Tibial nerve (tissue), 4 donors: ENCODE measurements around the gene NKAIN2. TPM values are rescaled to one million over a fixed set of nuclear protein-coding genes. Genes with fewer than 3 reads are reported as not detected.

Source experiments
- DNase-seq, 2 donors: peaks; one replicate each; pipeline ENCODE4 v3.0.0-alpha.2; 2019; ENCODE audit warnings: low spot score in 2 of 2
- H3K27ac ChIP-seq, 4 donors: fragments of 200-600 bp; sonication (generic) in 3 of 4; one replicate each; pipeline ENCODE4 v1.5.1; 2017 to 2019; ENCODE audit warnings: mild to moderate bottlenecking in 1 of 4
- H3K27me3 ChIP-seq, 2 donors: fragments of 200-600 bp; sonication (generic) in 1 of 2; one replicate each; pipeline versions ENCODE4 v1.5.1 to v1.6.0; 2017 to 2019
- H3K36me3 ChIP-seq, 3 donors: fragments of 200-600 bp; sonication (generic); one replicate each; pipeline ENCODE4 v1.5.1; 2018 to 2019
- H3K4me1 ChIP-seq, 4 donors: fragments of 200-600 bp; sonication (generic) in 3 of 4; one replicate each; pipeline ENCODE4 v1.5.1; 2017 to 2019
- H3K4me3 ChIP-seq, 4 donors: fragments of 200-600 bp; sonication (generic) in 3 of 4; one replicate each; pipeline ENCODE4 v1.5.1; 2017 to 2019; ENCODE audit warnings: mild to moderate bottlenecking in 1 of 4, moderate library complexity in 1 of 4
- H3K9me3 ChIP-seq, 4 donors: fragments of 200-600 bp; sonication (generic) in 3 of 4; one replicate each; pipeline ENCODE4 v1.5.1; 2017 to 2019
- CTCF ChIP-seq, 5 experiments: fragments of 200-600 bp in 3 of 5; fragments of 450-650 bp in 2 of 5; sonication (generic) in 3 of 5; IDR thresholded peaks; one replicate each; pipeline ENCODE4 v1.5.1; 2016 to 2019; ENCODE audit warnings: antibody characterized with exemption in 5 of 5, mild to moderate bottlenecking in 3 of 5, moderate library complexity in 2 of 5
- EP300 ChIP-seq, 2 donors: sonication (generic); formaldehyde crosslinking; IDR thresholded peaks; one replicate each; pipeline ENCODE4 v1.6.1; 2017; ENCODE audit warnings: antibody characterized with exemption in 2 of 2, mild to moderate bottlenecking in 1 of 2
- POLR2A ChIP-seq, 2 donors: fragments of 450-650 bp; IDR thresholded peaks; one replicate each; pipeline ENCODE4 v1.6.1; 2017; ENCODE audit warnings: antibody characterized with exemption in 2 of 2, mild to moderate bottlenecking in 2 of 2, moderate library complexity in 2 of 2
- WGBS, 2 donors: methylation state at CpG; one replicate each; pipeline ENCODE4 v1.1.5; 2018; 5-methylcytosine and 5-hydroxymethylcytosine counted together
- total RNA-seq, 4 donors: library from RNA; depleted of rRNA; stranded (reverse); fragments of >200 nt; gene quantifications; one replicate each; pipeline ENCODE4 v1.1.0, GENCODE V29; 2016

NKAIN2 gene
- total RNA-seq, 4 donors from 2014 or later: 8.1 to 20.8 (median 15.2) TPM

- TF ChIP-seq POLR2A (IDR thresholded peaks at IDR 0.05) (no peak), EP300 (IDR thresholded peaks at IDR 0.05) (no peak), CTCF (IDR thresholded peaks at IDR 0.05) (no peak)
- H3K27me3 ChIP-seq: no peaks in the 10 kb centered on the region
- H3K4me3 ChIP-seq: no peak overlapping the region
- WGBS, 2 donors: 79% methylated on average over 14 of the region's 14 CpGs
- H3K4me1 ChIP-seq: no peaks in the 10 kb centered on the region
- no peak for DNase-seq
- no peaks in the 10 kb centered on the region for H3K36me3 ChIP-seq
- H3K9me3 ChIP-seq: no peaks in the 10 kb centered on the region
- no peak overlapping the region for H3K27ac ChIP-seq
Measured at GRCh38 chr6:124823240-124824111, 1019.8 kb downstream of the NKAIN2 start.

- no peaks in the 10 kb centered on the region for H3K9me3 ChIP-seq
- H3K36me3 ChIP-seq: no peaks in the 10 kb centered on the region
- TF ChIP-seq EP300 (IDR thresholded peaks at IDR 0.05) (no peak), CTCF (IDR thresholded peaks at IDR 0.05) (no peak), POLR2A (IDR thresholded peaks at IDR 0.05) (no peak)
- H3K27ac ChIP-seq: no peak overlapping the region
- H3K4me3 ChIP-seq: no peak overlapping the region
- H3K4me1 ChIP-seq: no peaks in the 10 kb centered on the region
- no peaks in the 10 kb centered on the region for H3K27me3 ChIP-seq
- WGBS, 2 donors: 87 to 92% methylated on average over 2 of the region's 2 CpGs
- no peak for DNase-seq
Measured at GRCh38 chr6:124825564-124825963, 1021.9 kb downstream of the NKAIN2 start.

- no peaks in the 10 kb centered on the region for H3K9me3 ChIP-seq
- H3K4me1 ChIP-seq: no peaks in the 10 kb centered on the region
- no peak overlapping the region for H3K27ac ChIP-seq
- H3K36me3 ChIP-seq: no peaks in the 10 kb centered on the region
- TF ChIP-seq POLR2A (IDR thresholded peaks at IDR 0.05): no peak
- no peak for TF ChIP-seq EP300 (IDR thresholded peaks at IDR 0.05)
- no peak overlapping the region for H3K4me3 ChIP-seq
- WGBS, 2 donors: 95 to 98% methylated on average over 1 of the region's 1 CpG
- H3K27me3 ChIP-seq: no peaks in the 10 kb centered on the region
- DNase-seq: no peak
Measured at GRCh38 chr6:124829822-124830221, 1026.2 kb downstream of the NKAIN2 start.

- no peak for DNase-seq
- H3K36me3 ChIP-seq: no peaks in the 10 kb centered on the region
- TF ChIP-seq POLR2A (IDR thresholded peaks at IDR 0.05) (no peak), EP300 (IDR thresholded peaks at IDR 0.05) (no peak), CTCF (IDR thresholded peaks at IDR 0.05) (no peak)
- H3K4me3 ChIP-seq: no peak overlapping the region
- H3K9me3 ChIP-seq: no peaks in the 10 kb centered on the region
- H3K27me3 ChIP-seq: no peaks in the 10 kb centered on the region
- H3K4me1 ChIP-seq: no peaks in the 10 kb centered on the region
- H3K27ac ChIP-seq: no peak overlapping the region
Measured at GRCh38 chr6:124830506-124830905, 1026.8 kb downstream of the NKAIN2 start.

- no peak for DNase-seq
- Histone ChIP-seq H3K4me1 (no peaks in the 10 kb centered on the region), H3K27me3 (no peaks in the 10 kb centered on the region), H3K4me3 (no peak overlapping the region), H3K9me3 (no peaks in the 10 kb centered on the region), H3K27ac (no peak overlapping the region), H3K36me3 (no peaks in the 10 kb centered on the region)
- no peak for TF ChIP-seq EP300 (IDR thresholded peaks at IDR 0.05)
- TF ChIP-seq CTCF (IDR thresholded peaks at IDR 0.05): peak in 1 of 5 experiments; percentile 28
- 71 to 72% methylated on average over 1 of the region's 1 CpG for WGBS, 2 donors
Measured at GRCh38 chr6:124854338-124854922, 1050.8 kb downstream of the NKAIN2 start.
